HUES64 (cell line): ENCODE data around the gene KRT9.

Experiments used
- H3K27ac ChIP-seq: 2 replicates; pipeline ENCODE4 v1.7.0; 2013; ENCODE audit warnings: low read depth, low read length, inconsistent platforms
- H3K27me3 ChIP-seq: 2 replicates; pipeline ENCODE4 v1.6.1; 2013; ENCODE audit warnings: mild to moderate bottlenecking, low read length; ENCODE audit not compliant: insufficient read depth
- H3K36me3 ChIP-seq: 2 replicates; pipeline ENCODE4 v1.6.1; 2013; ENCODE audit warnings: mild to moderate bottlenecking, low read length; ENCODE audit not compliant: insufficient read depth
- H3K4me1 ChIP-seq: 2 replicates; pipeline ENCODE4 v1.6.1; 2013; ENCODE audit warnings: mild to moderate bottlenecking, low read length, moderate library complexity; ENCODE audit not compliant: insufficient read depth
- H3K4me3 ChIP-seq: 2 replicates; pipeline ENCODE4 v1.5.1; 2013; ENCODE audit warnings: mild to moderate bottlenecking, low read length, moderate library complexity
- H3K9ac ChIP-seq: 2 replicates; pipeline ENCODE4 v1.6.1; 2013; ENCODE audit warnings: mild to moderate bottlenecking, low read depth, low read length
- H3K9me3 ChIP-seq: 2 replicates; pipeline ENCODE4 v1.6.1; 2013; ENCODE audit warnings: low read depth, low read length; ENCODE audit not compliant: insufficient read depth
- WGBS: fragments of 150-250, 120-280 bp; methylation state at CpG from one replicate; pipeline ENCODE4 v1.1.7; 2013; ENCODE audit warnings: missing lambda C conversion rate; 5-methylcytosine and 5-hydroxymethylcytosine counted together

Gene KRT9

DNA sequence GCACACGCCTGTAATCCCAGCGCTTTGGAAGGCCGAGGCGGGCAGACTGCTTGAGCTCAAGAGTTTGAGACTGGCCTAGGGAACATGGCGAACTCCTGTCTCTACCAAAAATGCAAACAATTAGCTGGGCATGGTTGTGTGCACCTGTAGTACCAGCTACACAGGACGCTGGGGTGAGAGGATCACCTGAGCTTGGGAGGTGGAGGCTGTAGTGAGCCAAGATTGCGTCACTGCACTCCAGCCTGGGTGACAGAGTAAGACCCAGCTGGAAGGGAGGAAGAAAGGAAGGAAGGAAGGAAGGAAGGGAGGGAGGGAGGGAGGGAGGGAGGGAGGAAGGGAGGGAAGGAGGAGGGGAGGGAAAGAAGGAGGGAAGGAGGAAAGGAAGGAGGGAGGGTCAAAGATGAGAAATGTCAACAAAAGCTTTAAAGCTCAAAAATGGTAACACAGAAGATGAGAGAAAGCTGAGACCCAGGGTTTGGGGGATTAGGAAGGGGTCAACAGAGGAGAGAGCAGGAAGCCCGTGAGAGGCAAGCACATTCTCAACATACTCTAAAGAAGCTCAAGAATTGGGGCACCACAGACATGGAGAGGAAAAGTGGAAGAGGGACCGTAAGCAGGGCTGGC lies 38.8 kb downstream of the KRT9 start:
- Histone ChIP-seq H3K9me3 (no peaks in the 10 kb centered on the region), H3K4me3 (no peak overlapping the region), H3K27ac (no peak overlapping the region), H3K27me3 (no peaks in the 10 kb centered on the region), H3K4me1 (peaks cover 9% of the 10 kb centered on the region), H3K36me3 (no peaks in the 10 kb centered on the region), H3K9ac (no peak overlapping the region)
- WGBS: 88% methylated on average over 7 of the region's 9 CpGs

GRCh38 chr17:41531993-41532392 lies 39.9 kb downstream of the KRT9 start:
- no peak overlapping the region for H3K27ac ChIP-seq
- no peaks in the 10 kb centered on the region for H3K9me3 ChIP-seq
- H3K4me1 ChIP-seq: peaks cover 10% of the 10 kb centered on the region
- no peaks in the 10 kb centered on the region for H3K36me3 ChIP-seq
- no peak overlapping the region for H3K9ac ChIP-seq
- 57% methylated on average over 1 of the region's 1 CpG for WGBS
- no peak overlapping the region for H3K4me3 ChIP-seq
- 0 out of 2 replicates have a peak, but pooled peaks cover 6% of the 10 kb centered on the region for H3K27me3 ChIP-seq

DNA sequence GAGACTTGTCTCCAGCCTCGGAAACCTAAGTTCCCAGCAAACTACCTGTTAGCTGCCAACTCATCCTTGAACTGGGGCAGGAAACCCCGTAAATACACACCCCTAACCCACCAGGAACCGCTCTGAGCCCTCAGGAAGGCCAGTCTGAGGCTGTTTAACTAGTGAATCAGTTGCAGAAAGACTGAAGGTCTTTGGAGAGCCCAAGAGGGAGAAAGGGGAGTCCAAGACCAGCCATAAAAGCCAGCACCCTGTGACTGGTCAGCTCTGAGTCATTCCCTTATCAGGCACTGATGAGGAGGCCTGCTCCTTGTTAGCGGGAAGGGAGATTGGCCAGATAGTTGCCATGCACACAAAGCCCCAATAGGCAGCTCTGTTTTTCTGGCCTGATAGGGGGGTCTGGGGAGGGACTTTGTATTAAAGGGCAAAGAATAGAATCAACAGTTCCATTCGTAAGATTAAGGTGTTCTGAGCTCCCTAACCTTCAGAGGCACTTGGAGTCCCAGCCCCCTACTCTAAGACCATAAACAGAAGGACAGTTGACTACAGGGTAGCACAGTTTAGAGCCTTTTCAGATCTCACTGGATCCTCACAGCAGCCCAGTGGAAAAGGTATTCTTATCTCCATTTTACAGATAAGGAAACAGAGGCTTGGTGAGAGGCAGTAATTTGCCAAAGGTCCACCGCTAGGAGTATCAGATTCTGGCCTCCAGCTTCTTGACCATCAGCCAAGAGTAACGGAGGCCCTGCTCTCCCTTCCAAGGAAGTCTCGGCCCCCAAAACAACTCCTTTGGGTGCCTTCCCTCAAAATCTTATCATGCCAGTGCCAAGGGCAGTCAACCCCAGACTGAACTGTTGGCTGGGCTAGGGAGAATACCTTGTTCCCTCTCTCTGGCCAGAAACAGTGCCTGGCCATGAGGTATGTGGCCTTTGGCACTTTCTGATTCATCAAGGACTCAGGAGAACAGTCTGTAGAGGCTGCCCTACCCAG lies 41.5 kb downstream of the KRT9 start:
- 80% methylated on average over 8 of the region's 8 CpGs for WGBS
- no peaks in the 10 kb centered on the region for H3K9me3 ChIP-seq
- H3K4me3 ChIP-seq: no peak overlapping the region
- peaks cover 14% of the 10 kb centered on the region for H3K4me1 ChIP-seq
- peak overlapping the region; percentile 46; the same call in 1 of the 2 replicates for H3K27ac ChIP-seq
- no peak overlapping the region for H3K9ac ChIP-seq
- H3K27me3 ChIP-seq: 0 out of 2 replicates have a peak, but pooled peaks cover 6% of the 10 kb centered on the region
- H3K36me3 ChIP-seq: peaks cover 4% of the 10 kb centered on the region; the same call in 1 of the 2 replicates

GRCh38 chr17:41529491-41529915 lies 42.4 kb downstream of the KRT9 start:
- H3K4me3 ChIP-seq: no peak overlapping the region
- H3K27ac ChIP-seq: peak overlapping the region; percentile 46
- H3K9ac ChIP-seq: no peak overlapping the region
- H3K36me3 ChIP-seq: peaks cover 12% of the 10 kb centered on the region
- no peaks in the 10 kb centered on the region for H3K9me3 ChIP-seq
- H3K4me1 ChIP-seq: peaks cover 14% of the 10 kb centered on the region
- H3K27me3 ChIP-seq: 0 out of 2 replicates have a peak, but pooled peaks cover 6% of the 10 kb centered on the region
- 52% methylated on average over 5 of the region's 5 CpGs for WGBS

GRCh38 chr17:41528959-41529353 lies 42.9 kb downstream of the KRT9 start:
- H3K27ac ChIP-seq: no peak overlapping the region; the same call in 1 of the 2 replicates
- no peak overlapping the region for H3K9ac ChIP-seq
- WGBS: 60% methylated on average over 10 of the region's 10 CpGs

GRCh38 chr17:41527063-41528023 lies 44.5 kb downstream of the KRT9 start:
- 3% methylated on average over 62 of the region's 62 CpGs for WGBS
- H3K27me3 ChIP-seq: 0 out of 2 replicates have a peak, but pooled peaks cover 6% of the 10 kb centered on the region
- peak overlapping the region; percentile 91 for H3K9ac ChIP-seq
- H3K36me3 ChIP-seq: peaks cover 29% of the 10 kb centered on the region
- peak overlapping the region; percentile 93 for H3K4me3 ChIP-seq
- H3K27ac ChIP-seq: peak overlapping the region; percentile 88
- H3K9me3 ChIP-seq: no peaks in the 10 kb centered on the region
- peaks cover 16% of the 10 kb centered on the region for H3K4me1 ChIP-seq

More at GRCh38 chr17:41528959-41529353, 42.9 kb downstream of the KRT9 start:
- Histone ChIP-seq H3K4me1 (peaks cover 14% of the 10 kb centered on the region), H3K9me3 (no peaks in the 10 kb centered on the region), H3K27me3 (0 out of 2 replicates have a peak, but pooled peaks cover 6% of the 10 kb centered on the region), H3K36me3 (peaks cover 18% of the 10 kb centered on the region), H3K4me3 (no peak overlapping the region)

- H3K4me1 ChIP-seq: peaks cover 25% of the 10 kb centered on the region
- peaks cover 29% of the 10 kb centered on the region for H3K36me3 ChIP-seq
- H3K27ac ChIP-seq: no peak overlapping the region
- no peak overlapping the region for H3K4me3 ChIP-seq
- H3K27me3 ChIP-seq: 0 out of 2 replicates have a peak, but pooled peaks cover 6% of the 10 kb centered on the region
- no peak overlapping the region for H3K9ac ChIP-seq
- 94% methylated on average over 11 of the region's 11 CpGs for WGBS
- no peaks in the 10 kb centered on the region for H3K9me3 ChIP-seq
Observed at GRCh38 chr17:41524261-41524660, 47.6 kb downstream of the KRT9 start.

GRCh38 chr17:41523787-41524186 lies 48.1 kb downstream of the KRT9 start:
- peaks cover 21% of the 10 kb centered on the region; the same call in 1 of the 2 replicates for H3K4me1 ChIP-seq
- H3K4me3 ChIP-seq: no peak overlapping the region

GRCh38 chr17:41523225-41523593 lies 48.6 kb downstream of the KRT9 start:
- Histone ChIP-seq H3K27me3 (0 out of 2 replicates have a peak, but pooled peaks cover 6% of the 10 kb centered on the region), H3K4me3 (no peak overlapping the region), H3K36me3 (peaks cover 29% of the 10 kb centered on the region), H3K9me3 (no peaks in the 10 kb centered on the region), H3K9ac (no peak overlapping the region), H3K4me1 (peaks cover 19% of the 10 kb centered on the region; the same call in 1 of the 2 replicates), H3K27ac (no peak overlapping the region)
- 91% methylated on average over 3 of the region's 4 CpGs for WGBS

More at GRCh38 chr17:41523787-41524186, 48.1 kb downstream of the KRT9 start:
- peaks cover 29% of the 10 kb centered on the region for H3K36me3 ChIP-seq
- H3K9ac ChIP-seq: no peak overlapping the region
- H3K27me3 ChIP-seq: 0 out of 2 replicates have a peak, but pooled peaks cover 6% of the 10 kb centered on the region
- H3K27ac ChIP-seq: no peak overlapping the region
- H3K9me3 ChIP-seq: no peaks in the 10 kb centered on the region
- 96% methylated on average over 19 of the region's 19 CpGs for WGBS
